HG03439 (cell line): ENCODE data around the gene IFI27L2.

Source experiments
- ATAC-seq: cut with Tn5 transposase; IDR thresholded peaks from one replicate; pipeline ENCODE4 v1.9.1; 2021; ENCODE audit warnings: mild to moderate bottlenecking, moderate library complexity; ENCODE audit not compliant: unreplicated experiment

The IFI27L2 gene

DNA sequence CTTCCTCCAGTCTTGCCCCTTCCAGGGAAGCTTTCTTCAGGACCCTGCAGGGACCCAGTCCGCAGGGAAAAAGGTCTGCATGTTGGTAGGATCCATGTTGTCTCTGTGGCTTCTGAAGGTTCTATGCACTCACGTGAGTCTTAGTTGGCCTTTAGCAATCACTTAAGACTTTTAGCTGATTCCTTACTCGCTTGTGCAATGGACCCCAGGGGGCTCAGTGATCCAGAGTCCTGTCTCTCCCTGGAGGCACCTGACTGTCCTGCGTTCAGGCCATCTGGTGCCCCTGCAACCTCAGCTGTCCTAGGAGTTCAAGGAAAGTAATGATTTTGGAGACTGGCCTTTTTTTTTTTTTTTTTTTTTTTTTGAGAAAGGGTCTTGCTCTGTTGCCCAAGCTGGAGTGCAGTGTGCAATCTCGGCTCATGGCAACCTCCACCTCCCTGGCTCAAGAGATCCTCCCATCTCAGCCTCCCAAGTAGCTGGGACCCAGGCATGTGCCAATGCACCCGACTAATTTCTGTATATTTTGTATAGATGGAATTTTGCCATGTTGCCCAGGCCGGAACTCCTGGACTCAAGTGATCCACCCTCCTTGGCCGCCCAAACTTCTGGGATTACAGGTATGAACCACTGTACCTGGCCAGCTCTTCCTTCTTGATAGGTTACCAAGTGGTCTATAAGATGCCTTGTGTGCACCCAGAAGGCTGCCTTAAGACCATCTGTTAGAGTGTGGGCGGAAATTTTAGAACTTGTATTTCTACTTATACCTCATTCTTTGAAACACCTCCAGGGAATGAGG lies 4.6 kb downstream of the IFI27L2 start:
- no peak for ATAC-seq

- ATAC-seq = no peak
These were observed 5.5 kb downstream of the IFI27L2 start for GRCh38 chr14:94123868-94124267.

DNA sequence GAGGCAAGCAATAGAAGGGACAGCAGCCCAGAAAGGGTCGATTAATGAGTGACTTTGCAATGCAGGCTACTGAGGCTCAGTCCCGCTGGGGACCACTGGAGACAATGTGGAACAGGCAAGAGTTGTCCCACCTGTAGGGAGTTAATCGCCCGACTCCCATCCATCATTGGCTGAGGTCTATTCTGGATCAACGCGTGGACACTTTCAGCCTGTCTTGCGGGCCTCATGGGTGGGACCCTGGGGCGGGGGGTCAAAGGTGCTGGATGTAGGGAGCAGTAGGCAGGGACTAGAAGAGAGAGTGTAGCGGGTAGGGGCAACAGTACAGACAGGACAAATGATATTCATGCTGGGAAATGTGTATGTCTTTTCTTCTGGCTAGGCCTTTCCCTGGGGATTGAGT lies 6.1 kb downstream of the IFI27L2 start:
- ATAC-seq = no peak

DNA sequence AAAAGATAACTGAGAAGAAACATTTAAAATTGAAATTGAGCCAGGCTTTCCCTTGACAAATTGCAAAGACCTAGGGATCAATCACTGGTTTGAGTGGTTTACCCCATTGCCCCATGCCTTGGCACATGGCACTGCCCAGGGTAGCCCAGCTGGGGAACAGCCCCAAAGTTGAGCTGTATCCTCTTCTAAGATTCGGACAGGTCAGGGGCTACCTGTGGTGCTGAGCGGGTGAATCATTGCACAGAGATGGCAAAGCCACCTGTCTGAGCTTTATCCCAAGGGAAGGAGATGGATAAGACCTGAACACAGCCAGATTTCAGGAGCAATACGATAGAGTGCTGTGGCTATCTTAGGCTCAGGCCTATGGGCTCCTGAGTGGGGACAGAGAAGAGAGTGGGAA lies 7.0 kb downstream of the IFI27L2 start:
- ATAC-seq = no peak

- no peak for ATAC-seq
These were observed 7.9 kb downstream of the IFI27L2 start for GRCh38 chr14:94121485-94121884.

GRCh38 chr14:94120667-94121340 lies 8.6 kb downstream of the IFI27L2 start:
- ATAC-seq = no peak

DNA sequence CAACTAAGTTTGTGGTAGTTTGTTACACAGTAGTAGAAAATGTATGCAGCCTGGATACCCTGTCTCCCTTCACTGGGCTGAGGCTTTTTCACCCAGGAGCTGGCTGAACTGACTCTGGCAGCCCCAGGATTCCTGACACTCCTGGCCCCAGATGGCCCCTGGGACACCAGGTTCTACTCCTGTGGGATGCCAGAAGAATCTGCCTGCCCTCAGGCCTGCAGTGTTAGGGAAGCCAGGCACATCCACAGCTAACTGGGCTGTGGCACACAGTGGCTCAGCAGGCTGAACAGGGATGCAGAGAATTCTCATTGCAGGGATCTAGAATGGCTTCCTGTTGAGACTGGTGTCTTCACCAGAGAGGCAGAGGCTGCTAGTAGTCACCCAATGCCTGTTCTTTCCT lies 10.3 kb downstream of the IFI27L2 start:
- no peak for ATAC-seq

DNA sequence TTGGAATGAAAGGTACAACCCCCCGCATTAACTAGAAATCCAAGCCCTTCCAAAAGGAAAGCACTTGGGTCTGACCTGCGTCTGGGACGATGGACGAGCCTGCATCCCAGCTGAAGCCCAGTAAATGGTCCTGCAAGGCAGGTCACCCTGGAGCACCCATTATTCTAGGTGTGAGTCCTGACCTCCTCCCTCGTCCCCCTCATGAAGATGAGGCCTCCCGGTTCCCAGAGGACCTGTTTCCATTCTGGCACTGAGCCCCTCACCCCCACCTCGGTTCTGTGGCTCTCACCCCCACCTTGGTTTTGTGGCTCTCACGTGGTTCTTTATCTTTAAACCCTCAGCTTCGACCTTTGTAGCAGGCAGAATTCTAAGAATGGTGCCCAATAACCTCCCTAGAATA lies 11.5 kb downstream of the IFI27L2 start:
- no peak for ATAC-seq

DNA sequence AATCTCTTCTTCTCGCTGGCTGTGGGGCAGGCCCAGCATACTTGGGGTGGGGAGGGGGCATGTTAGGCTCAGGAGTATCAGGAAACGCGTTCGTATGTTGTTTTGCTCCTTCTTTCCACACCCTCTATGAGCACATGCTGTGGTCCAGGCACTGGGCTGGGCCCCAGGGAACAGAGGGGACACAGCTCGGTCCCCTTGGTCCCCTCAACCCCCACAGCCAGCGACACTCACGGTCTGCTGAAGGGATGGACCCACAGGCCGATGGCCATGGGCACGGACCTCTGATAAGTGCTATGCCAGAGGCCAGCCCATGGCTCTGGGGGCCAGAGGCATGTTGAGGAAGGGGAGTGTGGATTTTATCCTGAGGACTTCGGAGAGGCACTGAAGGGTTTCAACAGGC lies 12.7 kb downstream of the IFI27L2 start:
- no peak for ATAC-seq

DNA sequence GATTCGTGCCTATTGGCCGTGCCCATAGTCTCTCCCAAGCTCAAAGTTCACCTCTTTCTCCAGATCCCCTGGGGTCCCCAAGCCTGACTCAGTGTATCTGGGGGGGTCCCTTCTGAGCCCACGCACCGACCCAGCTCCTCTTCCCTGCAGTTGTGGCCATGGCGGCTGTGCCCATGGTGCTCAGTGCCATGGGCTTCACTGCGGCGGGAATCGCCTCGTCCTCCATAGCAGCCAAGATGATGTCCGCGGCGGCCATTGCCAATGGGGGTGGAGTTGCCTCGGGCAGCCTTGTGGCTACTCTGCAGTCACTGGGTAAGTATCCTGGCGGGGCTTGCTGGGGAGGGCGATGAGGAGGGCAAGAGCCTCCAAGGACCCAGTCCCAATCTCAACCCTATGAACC lies 13.8 kb downstream of the IFI27L2 start:
- ATAC-seq = no peak

DNA sequence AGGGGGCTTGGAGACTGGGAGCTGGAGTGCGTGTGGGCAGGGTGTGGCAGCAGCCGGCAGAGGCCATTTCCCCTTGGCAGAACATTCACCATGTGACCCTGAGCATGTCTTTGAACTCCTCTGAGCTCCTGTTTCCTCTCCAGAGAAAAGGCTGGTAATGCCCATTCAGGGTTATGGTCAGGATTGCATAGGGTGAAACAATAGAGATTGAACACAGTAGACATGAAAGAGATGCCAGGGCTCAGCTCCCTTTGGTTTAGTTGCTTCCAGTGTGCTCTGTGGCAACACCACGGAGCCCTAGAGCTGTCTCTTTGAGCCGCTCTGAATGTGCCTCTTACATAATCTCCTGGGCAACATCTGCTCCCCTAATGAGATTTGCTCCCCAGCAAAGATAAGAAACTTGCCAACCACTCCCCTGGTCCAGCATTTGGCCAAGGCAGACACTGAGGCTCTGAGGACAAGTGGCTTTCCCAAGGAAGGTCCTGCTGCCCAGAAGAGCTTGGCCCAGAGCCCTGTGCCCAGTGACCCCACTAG lies 14.3 kb downstream of the IFI27L2 start:
- ATAC-seq = no peak

DNA sequence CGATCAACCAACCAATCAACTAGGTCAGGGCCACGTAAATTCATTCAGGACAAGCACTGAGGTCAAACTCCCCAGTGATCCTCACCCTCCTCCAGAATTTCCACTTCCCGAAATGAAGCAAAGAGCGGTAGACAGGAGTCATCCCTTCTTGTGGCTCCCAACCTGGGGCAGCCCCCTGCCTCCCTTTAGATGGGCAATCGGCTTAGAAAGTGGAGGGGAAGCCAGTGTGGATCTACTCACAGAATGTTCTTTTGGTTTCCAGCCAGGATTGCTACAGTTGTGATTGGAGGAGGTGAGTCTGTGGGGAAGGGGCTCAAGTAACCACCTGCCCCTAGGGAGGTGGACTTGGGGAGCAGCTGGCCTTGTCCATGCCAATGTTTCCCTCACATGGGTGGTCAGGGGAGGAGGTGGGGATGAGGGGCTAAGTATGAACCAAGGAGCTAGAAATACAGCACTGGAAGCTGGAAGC lies 14.8 kb downstream of the IFI27L2 start:
- no peak for ATAC-seq

- ATAC-seq = no peak
These were observed 15.4 kb downstream of the IFI27L2 start for GRCh38 chr14:94113908-94114588.

DNA sequence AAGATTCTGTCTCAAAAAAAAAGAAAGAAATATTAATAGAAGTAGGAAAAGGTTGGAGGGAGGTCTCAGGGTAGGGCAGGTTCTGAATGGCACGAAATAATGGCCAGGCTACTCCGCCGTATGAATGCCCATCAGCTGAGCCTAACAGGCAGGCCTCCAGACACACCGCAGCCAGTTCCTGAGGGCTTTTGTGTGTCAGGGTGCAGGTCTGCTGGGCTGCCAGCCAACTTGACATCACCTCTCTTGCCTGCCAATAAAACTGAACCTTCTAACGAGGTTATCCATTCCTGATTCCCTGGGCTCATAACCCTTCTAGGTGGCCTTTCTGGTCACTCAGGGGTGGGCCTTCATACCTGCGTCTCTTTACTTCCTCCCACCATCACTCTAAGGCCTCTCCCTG lies 15.9 kb downstream of the IFI27L2 start:
- no peak for ATAC-seq

DNA sequence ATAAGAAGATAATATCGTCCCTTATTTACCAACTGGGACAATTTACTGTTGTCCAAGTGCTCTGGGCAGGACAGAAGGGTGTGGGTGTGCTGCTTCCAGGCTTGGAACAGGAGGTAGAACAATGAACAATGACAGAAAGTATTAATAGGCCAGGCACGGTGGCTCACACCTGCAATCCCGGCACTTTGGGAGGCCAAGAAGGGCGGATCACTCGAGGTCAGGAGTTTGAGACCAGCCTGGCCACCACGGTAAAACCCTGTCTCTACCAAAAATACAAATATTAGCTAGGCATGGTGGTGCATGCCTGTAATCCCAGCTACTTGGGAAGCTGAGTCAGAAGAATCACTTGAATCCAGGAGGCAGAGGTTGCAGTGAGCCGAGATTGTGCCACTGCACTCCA lies 16.3 kb downstream of the IFI27L2 start:
- no peak for ATAC-seq

GRCh38 chr14:94112513-94113063 lies 16.8 kb downstream of the IFI27L2 start:
- ATAC-seq = no peak

GRCh38 chr14:94111276-94112095 lies 17.9 kb downstream of the IFI27L2 start:
- no peak for ATAC-seq

GRCh38 chr14:94110552-94111181 lies 18.7 kb downstream of the IFI27L2 start, which contains the start of gene IFI27:
Gene IFI27 (plus strand): TSS chr14:94110736.
- no peak for ATAC-seq

DNA sequence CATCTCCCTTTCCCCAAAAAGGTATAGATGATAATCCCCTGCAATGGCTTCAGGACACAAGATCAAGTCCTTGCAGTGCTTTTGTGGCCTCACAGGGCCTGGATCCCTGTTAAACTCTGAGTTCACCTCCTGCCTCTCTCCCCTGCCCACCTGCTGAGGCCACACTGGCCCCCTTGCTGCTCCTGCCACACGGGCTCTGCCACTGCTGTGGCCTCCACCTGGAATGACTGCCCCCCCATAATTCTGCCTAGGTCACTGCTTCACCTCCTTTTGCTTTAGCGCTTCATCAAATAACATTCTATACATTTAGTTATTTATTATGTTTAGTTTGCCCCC lies 19.5 kb downstream of the IFI27L2 start:
- no peak for ATAC-seq

DNA sequence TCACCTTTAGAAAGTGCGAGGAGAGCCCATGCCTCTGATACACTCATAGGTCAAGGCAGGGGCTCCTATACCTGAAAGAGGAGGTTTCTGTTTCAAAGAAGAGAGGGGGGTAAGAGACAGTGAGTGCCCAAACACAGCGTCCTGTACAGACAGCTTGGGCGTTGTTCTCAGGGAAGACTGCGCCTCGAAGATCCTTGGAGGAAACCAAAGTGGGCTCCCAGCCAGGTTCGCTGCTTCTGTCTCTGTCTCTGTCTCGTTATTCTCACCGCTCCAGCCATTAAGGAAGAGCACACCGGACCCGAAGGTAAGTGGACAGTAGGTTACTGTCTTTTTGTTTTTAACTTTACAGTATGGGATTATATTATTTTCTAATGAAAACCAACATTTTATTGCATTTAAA lies 24.7 kb downstream of the IFI27L2 start:
- no peak for ATAC-seq
